ENCODE data around the gene FBLL1.

DNA sequence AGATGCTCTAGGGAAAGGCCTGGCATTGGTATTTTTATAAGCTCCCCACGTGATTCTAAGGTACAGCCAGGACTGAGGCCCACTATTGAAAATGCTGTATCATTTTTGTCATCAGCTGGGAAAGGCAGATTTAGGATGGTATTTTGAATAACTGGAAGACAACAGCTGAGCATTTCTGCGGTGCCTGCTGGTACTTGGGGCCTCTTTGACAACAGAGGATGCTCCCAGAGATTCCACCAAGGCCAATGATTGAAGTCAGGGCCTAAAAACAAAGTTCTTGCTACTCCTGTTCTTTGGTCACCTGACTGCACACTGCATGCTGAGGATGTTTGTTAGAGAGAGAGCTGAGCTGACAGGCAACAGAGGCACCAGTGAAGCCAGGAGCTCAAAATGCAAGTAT, 8.1 kb downstream of the FBLL1 start:
- no peak for TF ChIP-seq POLR2AphosphoS5 (IDR thresholded peaks at IDR 0.05; ENCODE audit: low read depth)
- TF ChIP-seq EZH2phosphoT487 (IDR thresholded peaks at IDR 0.05; ENCODE audit: unreplicated experiment), result no peak
- TF ChIP-seq, protein P1, sequence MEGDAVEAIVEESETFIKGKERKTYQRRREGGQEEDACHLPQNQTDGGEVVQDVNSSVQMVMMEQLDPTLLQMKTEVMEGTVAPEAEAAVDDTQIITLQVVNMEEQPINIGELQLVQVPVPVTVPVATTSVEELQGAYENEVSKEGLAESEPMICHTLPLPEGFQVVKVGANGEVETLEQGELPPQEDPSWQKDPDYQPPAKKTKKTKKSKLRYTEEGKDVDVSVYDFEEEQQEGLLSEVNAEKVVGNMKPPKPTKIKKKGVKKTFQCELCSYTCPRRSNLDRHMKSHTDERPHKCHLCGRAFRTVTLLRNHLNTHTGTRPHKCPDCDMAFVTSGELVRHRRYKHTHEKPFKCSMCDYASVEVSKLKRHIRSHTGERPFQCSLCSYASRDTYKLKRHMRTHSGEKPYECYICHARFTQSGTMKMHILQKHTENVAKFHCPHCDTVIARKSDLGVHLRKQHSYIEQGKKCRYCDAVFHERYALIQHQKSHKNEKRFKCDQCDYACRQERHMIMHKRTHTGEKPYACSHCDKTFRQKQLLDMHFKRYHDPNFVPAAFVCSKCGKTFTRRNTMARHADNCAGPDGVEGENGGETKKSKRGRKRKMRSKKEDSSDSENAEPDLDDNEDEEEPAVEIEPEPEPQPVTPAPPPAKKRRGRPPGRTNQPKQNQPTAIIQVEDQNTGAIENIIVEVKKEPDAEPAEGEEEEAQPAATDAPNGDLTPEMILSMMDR (conservative IDR thresholded peaks at IDR 0.05; ENCODE audit: low read depth in 2 of 2), result no peak
- TF ChIP-seq EZH2 (IDR thresholded peaks at IDR 0.05; ENCODE audit: low read depth, unreplicated experiment), result no peak
- no peak for TF ChIP-seq CREB1 (CRISPR knock-in tag; IDR thresholded peaks at IDR 0.05; ENCODE audit: low read depth)
- TF ChIP-seq JUNB (IDR thresholded peaks at IDR 0.05; ENCODE audit: unreplicated experiment), result no peak
- no peak for TF ChIP-seq ZNF331 (CRISPR knock-in tag; IDR thresholded peaks at IDR 0.05; ENCODE audit: low read depth)
- TF ChIP-seq, protein P2, sequence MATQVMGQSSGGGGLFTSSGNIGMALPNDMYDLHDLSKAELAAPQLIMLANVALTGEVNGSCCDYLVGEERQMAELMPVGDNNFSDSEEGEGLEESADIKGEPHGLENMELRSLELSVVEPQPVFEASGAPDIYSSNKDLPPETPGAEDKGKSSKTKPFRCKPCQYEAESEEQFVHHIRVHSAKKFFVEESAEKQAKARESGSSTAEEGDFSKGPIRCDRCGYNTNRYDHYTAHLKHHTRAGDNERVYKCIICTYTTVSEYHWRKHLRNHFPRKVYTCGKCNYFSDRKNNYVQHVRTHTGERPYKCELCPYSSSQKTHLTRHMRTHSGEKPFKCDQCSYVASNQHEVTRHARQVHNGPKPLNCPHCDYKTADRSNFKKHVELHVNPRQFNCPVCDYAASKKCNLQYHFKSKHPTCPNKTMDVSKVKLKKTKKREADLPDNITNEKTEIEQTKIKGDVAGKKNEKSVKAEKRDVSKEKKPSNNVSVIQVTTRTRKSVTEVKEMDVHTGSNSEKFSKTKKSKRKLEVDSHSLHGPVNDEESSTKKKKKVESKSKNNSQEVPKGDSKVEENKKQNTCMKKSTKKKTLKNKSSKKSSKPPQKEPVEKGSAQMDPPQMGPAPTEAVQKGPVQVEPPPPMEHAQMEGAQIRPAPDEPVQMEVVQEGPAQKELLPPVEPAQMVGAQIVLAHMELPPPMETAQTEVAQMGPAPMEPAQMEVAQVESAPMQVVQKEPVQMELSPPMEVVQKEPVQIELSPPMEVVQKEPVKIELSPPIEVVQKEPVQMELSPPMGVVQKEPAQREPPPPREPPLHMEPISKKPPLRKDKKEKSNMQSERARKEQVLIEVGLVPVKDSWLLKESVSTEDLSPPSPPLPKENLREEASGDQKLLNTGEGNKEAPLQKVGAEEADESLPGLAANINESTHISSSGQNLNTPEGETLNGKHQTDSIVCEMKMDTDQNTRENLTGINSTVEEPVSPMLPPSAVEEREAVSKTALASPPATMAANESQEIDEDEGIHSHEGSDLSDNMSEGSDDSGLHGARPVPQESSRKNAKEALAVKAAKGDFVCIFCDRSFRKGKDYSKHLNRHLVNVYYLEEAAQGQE (IDR thresholded peaks at IDR 0.05; ENCODE audit: unreplicated experiment), result no peak
- no peak for TF ChIP-seq STAT1 (IDR thresholded peaks at IDR 0.05; ENCODE audit: unreplicated experiment)

Measured in GM23338 (cell line).